Keratinocyte (primary cell): ENCODE results near the gene MIPOL1.

Experiments
- CTCF ChIP-seq, 3 experiments: IDR thresholded peaks in 1 of 3; conservative IDR thresholded peaks in 1 of 3; optimal IDR thresholded peaks in 1 of 3; 2 replicates in 2 of 3; 3 replicates in 1 of 3; pipeline versions ENCODE3 to v1.5.1; 2011; ENCODE audit warnings: low read length in 3 of 3, mild to moderate bottlenecking in 3 of 3, moderate library complexity in 2 of 3, control low read depth in 1 of 3, inconsistent platforms in 1 of 3; ENCODE audit not compliant: insufficient read depth in 2 of 3; ENCODE audit errors: extremely low read depth in 1 of 3
- EZH2 ChIP-seq: IDR thresholded peaks from one replicate; pipeline ENCODE4 v1.6.1; 2012; ENCODE audit warnings: inconsistent platforms, mild to moderate bottlenecking, low read length, moderate library complexity

- TF ChIP-seq CTCF (optimal IDR thresholded peaks at IDR 0.05 in 1 of 3, IDR thresholded peaks at IDR 0.05 in 1 of 3, conservative IDR thresholded peaks at IDR 0.05 in 1 of 3; ENCODE audit: extremely low read depth in 1 of 3, insufficient read depth in 2 of 3, low read length in 3 of 3) (no peak), EZH2 (no peak)
Observed at GRCh38 chr14:37181441-37181840, 16.3 kb upstream of the MIPOL1 start.
